HT1080 (cell line): ENCODE data around the gene IGF2BP2. TPM values are rescaled to one million over a fixed set of nuclear protein-coding genes. Genes with fewer than 3 reads are reported as not detected.
"Not testable (repeated sequence)": the region's sequence is repeated elsewhere in the genome, so short reads cannot be mapped to it uniquely, and the experiment has no call there.

Source experiments
- DNase-seq: peaks from one replicate; pipeline ENCODE4 v3.0.0-alpha.2; 2015; ENCODE audit warnings: low read depth
- total RNA-seq: library from RNA; depleted of rRNA; stranded (reverse); fragments of >200 nt; shearing (Covaris generic); gene quantifications from 2 replicates; pipeline ENCODE4 v1.2.3, GENCODE V29; 2014

The IGF2BP2 gene
- total RNA-seq, 1 experiment from 2014 or later = 157 TPM

GRCh38 chr3:185807445-185808068 lies 17.3 kb downstream of the IGF2BP2 start:
- peak; percentile 100 for DNase-seq

DNA sequence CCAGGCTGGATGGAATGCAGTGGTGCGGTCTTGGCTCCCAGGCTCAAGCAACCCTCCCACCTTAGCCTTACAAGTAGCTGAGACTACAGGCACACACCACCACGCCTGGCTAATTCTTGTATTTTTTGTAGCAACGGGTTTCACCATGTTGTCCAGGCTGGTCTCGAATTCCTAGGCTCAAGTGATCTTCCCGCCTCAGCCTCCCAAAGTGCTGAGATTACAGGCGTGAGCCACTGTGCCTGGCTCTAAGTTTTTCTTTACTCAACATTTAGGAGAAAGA lies 26.1 kb downstream of the IGF2BP2 start:
- not testable (repeated sequence) for DNase-seq

- no peak for DNase-seq
Observed at GRCh38 chr3:185797993-185798830, 26.6 kb downstream of the IGF2BP2 start.

DNA sequence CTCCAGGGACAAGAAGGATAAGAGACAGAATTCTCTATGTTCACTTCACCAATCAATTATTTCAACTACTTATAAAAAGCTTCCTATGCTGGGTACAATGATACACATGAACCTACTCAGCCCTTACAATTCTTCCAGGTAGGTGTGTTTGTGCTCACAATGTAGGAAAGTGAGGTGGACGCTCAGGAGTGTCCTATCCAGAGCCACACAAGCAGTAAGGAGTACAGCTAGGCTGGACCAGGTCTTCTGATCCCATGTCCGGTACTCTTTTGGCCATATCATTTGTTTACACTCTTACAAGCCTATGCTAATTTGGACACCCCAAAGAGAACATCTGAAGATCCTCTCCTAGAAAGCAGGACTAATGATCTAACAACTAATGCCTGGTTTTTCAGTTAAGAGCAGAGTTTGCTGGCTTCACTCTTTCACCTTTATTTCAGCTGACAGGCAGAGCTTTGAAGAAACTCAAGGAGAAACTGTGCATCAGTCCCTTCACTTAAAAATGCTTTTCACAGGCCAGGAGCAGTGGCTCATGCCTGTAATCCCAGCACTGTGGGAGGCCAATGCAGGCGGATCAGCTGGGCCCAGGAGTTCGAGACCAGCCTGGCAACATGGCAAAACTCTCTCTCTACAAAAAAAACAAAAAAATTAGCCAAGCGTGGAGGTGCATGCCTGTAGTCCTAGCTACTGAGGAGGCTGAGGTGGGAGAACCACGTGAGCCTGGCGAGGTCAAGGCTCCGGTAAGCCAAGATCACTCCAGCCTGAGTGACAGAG lies 27.5 kb downstream of the IGF2BP2 start:
- no peak for DNase-seq

- peak; percentile 96 for DNase-seq
Observed at GRCh38 chr3:185796431-185797107, 28.3 kb downstream of the IGF2BP2 start.

GRCh38 chr3:185793381-185793780 lies 31.5 kb downstream of the IGF2BP2 start:
- DNase-seq = no peak

DNA sequence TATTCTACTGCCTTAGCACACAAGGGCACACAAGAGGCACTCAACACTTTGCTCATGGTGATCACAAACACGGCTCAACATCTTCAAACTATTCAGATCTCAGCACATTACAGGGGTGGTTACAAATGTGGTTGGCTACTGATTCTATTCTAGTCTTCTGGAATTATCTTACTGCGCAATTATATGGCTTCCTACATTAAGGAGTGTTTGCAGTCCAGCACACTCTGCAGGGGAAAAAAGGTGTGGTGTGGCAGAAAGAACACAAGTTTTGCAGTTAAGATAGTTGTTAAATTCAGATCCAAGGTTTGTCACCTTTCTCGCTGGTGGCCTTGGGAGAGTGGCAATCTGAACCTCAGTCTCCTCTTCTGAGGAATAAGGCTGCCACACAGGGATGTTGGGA lies 31.9 kb downstream of the IGF2BP2 start:
- no peak for DNase-seq

DNA sequence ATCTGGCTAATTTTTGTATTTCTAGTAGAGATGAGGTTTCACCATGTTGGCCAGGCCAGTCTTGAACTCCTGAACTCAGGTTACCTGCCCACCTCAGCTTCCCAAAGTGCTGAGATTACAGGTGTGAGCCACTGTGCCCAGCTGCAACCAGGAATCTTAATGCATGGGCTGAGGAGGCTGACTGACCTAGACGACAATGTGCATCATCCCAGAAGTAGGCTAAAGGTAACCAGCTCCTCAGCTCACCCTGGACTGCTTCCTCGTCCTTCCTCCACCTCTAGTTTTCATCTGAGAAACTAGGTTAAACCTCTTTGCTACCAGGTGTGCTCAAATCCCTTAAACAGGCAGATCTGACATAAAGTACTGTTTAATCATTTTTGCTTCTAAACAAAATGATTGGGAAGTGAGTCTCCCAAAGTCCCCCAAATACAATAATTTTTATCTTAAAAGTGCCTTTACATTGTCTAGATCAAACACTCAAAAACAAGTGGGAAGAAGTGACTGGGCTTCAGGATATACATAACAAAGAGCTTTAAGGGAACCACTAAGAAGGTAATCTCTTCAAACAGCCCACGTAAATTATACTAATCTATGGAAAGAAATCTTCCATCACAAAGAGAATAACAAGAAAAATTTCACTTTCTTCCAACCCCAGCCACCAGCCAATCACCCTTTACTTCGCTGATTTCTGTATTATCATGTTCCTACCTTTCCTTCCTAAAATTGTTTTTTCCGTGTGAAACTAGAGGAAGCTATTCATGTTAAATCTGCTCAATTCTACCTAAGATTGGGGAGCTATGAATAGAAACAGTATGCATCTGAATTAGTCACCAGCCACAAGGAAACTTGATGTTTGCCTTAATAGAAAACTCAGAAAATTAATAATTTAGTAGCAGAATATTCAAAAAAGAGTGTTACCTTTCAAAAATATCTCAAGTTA lies 34.7 kb downstream of the IGF2BP2 start:
- DNase-seq = no peak

DNA sequence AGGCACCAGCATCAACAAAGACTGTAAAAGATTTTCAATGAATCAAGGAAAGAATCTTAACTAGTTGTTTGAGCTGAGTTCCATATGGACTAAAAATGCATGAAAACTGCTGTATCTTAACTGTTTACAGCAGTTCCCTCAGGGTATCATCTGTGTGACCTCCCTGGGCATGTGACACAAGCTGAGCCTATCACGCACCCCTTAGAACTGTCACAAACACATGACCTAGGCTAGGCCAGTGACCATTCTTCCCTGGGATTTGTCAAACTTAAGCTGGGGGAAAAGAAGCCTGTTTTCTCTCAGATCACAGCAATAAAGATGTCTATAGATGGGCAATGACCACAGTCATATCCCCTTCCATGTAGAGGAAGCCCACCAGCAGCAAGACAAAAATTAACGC lies 35.7 kb downstream of the IGF2BP2 start:
- DNase-seq = no peak

- no peak for DNase-seq
Observed at GRCh38 chr3:185788292-185788691, 36.5 kb downstream of the IGF2BP2 start.

- DNase-seq = no peak
Observed at GRCh38 chr3:185786956-185787877, 37.6 kb downstream of the IGF2BP2 start.

DNA sequence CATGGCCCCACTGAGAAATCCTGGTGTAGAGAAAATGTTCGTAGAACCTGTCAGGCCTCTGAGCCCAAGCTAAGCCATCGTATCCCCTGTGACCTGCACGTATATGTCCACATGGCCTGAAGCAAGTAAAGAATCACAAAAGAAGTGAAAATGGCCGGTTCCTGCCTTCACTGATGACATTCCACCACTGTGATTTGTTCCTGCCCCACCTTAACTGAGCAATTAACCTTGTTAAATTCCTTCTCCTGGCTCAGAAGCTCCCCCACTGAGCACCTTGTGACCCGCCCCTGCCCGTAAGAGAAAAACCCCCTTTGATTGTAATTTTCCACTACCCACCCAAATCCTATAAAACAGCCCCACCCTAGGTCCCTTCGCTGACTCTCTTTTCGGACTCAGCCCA lies 38.6 kb downstream of the IGF2BP2 start:
- not testable (repeated sequence) for DNase-seq

DNA sequence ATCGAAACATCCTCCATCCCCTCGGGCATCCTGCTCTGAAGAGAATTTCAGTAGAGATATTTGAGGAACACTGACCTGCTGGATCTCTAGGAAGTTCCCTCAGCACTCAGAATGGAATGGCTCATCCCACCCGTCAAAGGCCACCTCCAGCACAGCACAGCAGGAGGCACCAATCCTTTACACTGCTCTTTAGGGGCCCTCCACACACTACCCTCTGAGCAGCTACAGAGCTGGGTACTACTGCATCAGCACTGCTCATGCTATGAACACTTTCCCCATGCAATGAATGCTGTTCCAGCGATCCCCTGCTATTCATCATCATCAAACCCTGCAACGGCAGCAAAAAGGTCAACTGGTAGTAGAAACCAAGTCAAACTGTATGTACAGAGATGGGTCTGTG lies 40.5 kb downstream of the IGF2BP2 start:
- no peak for DNase-seq

- peak; percentile 92 for DNase-seq
Observed at GRCh38 chr3:185781759-185782158, 43.1 kb downstream of the IGF2BP2 start.

DNA sequence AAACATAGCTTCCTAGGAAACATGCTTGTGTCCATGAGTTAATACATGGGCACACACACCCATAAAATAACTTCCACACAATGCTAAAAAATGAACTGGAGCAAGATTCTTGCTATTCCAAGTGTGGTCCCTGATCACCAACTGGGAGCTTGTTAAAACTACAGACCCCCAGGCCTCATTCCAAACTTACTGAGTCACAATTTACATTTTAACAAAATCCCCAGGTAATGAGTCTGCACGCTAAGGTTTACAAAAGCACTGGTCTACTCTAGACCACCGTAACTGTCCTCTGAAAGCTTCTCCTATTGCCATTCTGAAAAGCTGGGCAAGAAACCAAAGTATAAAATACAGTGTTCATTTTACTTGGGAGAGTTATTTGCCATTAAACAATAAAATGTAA lies 45.4 kb downstream of the IGF2BP2 start:
- DNase-seq = no peak

- no peak for DNase-seq
Observed at GRCh38 chr3:185778821-185779220, 46.0 kb downstream of the IGF2BP2 start.

DNA sequence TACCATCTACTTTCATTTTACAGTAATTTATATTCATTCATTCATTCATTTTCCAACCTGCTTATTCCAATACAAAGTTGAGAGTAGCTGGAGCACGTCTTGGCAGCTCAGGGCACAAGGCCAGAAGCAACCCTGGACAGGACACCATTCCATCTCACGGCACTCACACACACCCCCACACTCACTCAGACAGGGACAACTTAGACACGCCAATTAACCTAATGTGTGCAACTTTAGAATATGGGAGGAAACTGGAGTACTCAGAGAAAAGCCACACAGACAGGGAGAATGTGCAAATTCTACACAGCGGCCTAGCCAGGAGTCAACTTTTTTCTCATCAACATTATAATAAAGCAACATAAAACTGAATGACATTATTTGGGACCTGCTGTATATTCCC lies 46.7 kb downstream of the IGF2BP2 start:
- no peak for DNase-seq

DNA sequence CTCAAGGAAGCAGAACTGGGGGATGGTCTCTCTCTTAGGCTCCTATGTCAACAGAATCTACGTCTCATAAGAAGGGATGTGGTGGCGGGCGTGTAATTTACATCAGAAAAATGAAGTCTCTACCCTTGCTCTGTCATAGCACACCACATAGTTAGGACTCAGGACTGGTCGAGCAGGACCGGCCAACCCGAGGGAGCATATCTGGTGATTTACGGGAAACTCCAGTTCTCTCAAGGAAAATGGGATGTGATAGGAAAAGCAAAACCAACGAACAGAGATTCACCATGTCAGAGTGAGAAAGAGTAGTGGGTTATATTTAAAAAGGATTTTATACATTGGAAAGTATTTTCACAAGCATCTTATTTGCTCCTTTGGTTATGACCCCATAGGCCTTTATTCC lies 54.7 kb downstream of the IGF2BP2 start:
- DNase-seq = no peak

DNA sequence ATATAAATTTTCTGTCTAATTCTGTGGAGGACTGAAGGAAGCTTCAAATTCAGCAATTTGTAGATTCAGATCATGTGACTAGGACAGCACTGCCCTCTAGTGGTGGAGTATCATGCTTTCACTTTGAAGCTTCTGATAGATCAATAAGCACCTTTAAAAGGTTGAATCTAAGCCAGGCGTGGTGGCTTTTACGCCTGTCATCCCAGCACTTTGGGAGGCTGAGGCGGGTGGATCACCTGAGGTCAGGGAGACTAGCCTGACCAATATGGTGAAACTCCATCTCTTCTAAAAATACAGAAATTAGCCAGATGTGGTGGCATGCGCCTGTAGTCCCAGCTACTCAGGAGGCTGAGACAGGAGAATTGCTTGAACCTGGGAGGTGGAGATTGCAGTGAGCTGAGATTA lies 56.3 kb downstream of the IGF2BP2 start:
- DNase-seq = peak; percentile 46
